ENCODE measurements around the gene MAB21L4. TPM values are rescaled to one million over a fixed set of nuclear protein-coding genes. Genes with fewer than 3 reads are reported as not detected.
A peak's percentile ranks its signal among the peaks of the same experiment; 100 is the strongest.

MAB21L4 gene
- total RNA-seq, 8 experiments from 2014 or later, result 0.08 to 0.38 (median 0.21) TPM; not detected in 4

GRCh38 chr2:240892925-240893324, 3.0 kb downstream of the MAB21L4 start:
- 100% methylated on average over 1 of the region's 12 CpGs; no CpG with 5 or more reads in 9 of the 10 experiments for WGBS, 10 experiments
- Histone ChIP-seq H3K4me3 (no peak overlapping the region), H3K4me1 (replicated peaks in 1 of 2) (no peaks in the 10 kb centered on the region), H3K27ac (no peak overlapping the region)
- in situ Hi-C loops (cut with MboI; ENCODE audit: low pct_unique_long_range_greater_than_20kb in 2 of 9, low sequenced_read_pairs in 9 of 9, unreplicated experiment in 9 of 9), result no loop called here
- no peak for ATAC-seq (replicated peaks in 6 of 8)

GRCh38 chr2:240892356-240892755, 3.6 kb downstream of the MAB21L4 start:
- in situ Hi-C loops (cut with MboI; ENCODE audit: low pct_unique_long_range_greater_than_20kb in 2 of 9, low sequenced_read_pairs in 9 of 9, unreplicated experiment in 9 of 9), result no loop called here
- H3K4me1 ChIP-seq (replicated peaks in 1 of 2), result no peaks in the 10 kb centered on the region
- whole genome bisulfite sequencing, 10 experiments, result no CpG with 5 or more reads among the region's 9 CpGs
- no peak overlapping the region for H3K27ac ChIP-seq
- ATAC-seq (replicated peaks in 6 of 8), result peak in 2 of 8 experiments; percentile 16 to 72
- H3K4me3 ChIP-seq, result no peak overlapping the region

- in situ Hi-C loops (cut with MboI; ENCODE audit: low pct_unique_long_range_greater_than_20kb in 2 of 9, low sequenced_read_pairs in 9 of 9, unreplicated experiment in 9 of 9), result no loop called here
- H3K4me3 ChIP-seq, result no peak overlapping the region
- WGBS, 10 experiments, result 74% methylated on average over 9 of the region's 20 CpGs; no CpG with 5 or more reads in 9 of the 10 experiments
- H3K4me1 ChIP-seq (replicated peaks in 1 of 2), result no peaks in the 10 kb centered on the region
- ATAC-seq (replicated peaks in 6 of 8), result no peak
- no peak overlapping the region for H3K27ac ChIP-seq
Observed at GRCh38 chr2:240891492-240892340, 4.2 kb downstream of the MAB21L4 start.

- in situ Hi-C loops (cut with MboI; ENCODE audit: low pct_unique_long_range_greater_than_20kb in 2 of 9, low sequenced_read_pairs in 9 of 9, unreplicated experiment in 9 of 9), result no loop called here
- H3K4me3 ChIP-seq, result no peak overlapping the region
- WGBS, 10 experiments, result 45 to 100% (median 85%) methylated on average over 1 to 4 of the region's 14 CpGs; no CpG with 5 or more reads in 6 of the 10 experiments
- H3K4me1 ChIP-seq (replicated peaks in 1 of 2), result no peaks in the 10 kb centered on the region
- ATAC-seq (replicated peaks in 6 of 8), result no peak
- H3K27ac ChIP-seq, result no peak overlapping the region
Observed at GRCh38 chr2:240890691-240891090, 5.3 kb downstream of the MAB21L4 start.

GRCh38 chr2:240889601-240890560, 6.1 kb downstream of the MAB21L4 start:
- 27 to 100% (median 94%) methylated on average over 2 to 6 of the region's 38 CpGs; no CpG with 5 or more reads in 4 of the 10 experiments for WGBS, 10 experiments
- ATAC-seq (replicated peaks in 6 of 8), result peak in 1 of 8 experiments; percentile 8
- no peak overlapping the region for H3K4me3 ChIP-seq
- in situ Hi-C loops (cut with MboI; ENCODE audit: low pct_unique_long_range_greater_than_20kb in 2 of 9, low sequenced_read_pairs in 9 of 9, unreplicated experiment in 9 of 9), result no loop called here
- H3K4me1 ChIP-seq (replicated peaks in 1 of 2), result no peaks in the 10 kb centered on the region
- H3K27ac ChIP-seq, result no peak overlapping the region

- WGBS, 10 experiments, result 62 to 100% (median 80%) methylated on average over 1 to 2 of the region's 11 CpGs; no CpG with 5 or more reads in 7 of the 10 experiments
- in situ Hi-C loops (cut with MboI; ENCODE audit: low pct_unique_long_range_greater_than_20kb in 2 of 9, low sequenced_read_pairs in 9 of 9, unreplicated experiment in 9 of 9), result no loop called here
- Histone ChIP-seq H3K4me3 (no peak overlapping the region), H3K4me1 (replicated peaks in 1 of 2) (no peaks in the 10 kb centered on the region), H3K27ac (no peak overlapping the region)
- peak in 3 of 8 experiments; percentile 17 to 61 (median 59) for ATAC-seq (replicated peaks in 6 of 8)
Observed at GRCh38 chr2:240888890-240889573, 6.9 kb downstream of the MAB21L4 start.

- peak in 3 of 8 experiments; percentile 21 to 44 (median 44) for ATAC-seq (replicated peaks in 6 of 8)
- Histone ChIP-seq H3K4me3 (no peak overlapping the region), H3K27ac (no peak overlapping the region), H3K4me1 (replicated peaks in 1 of 2) (no peaks in the 10 kb centered on the region)
- in situ Hi-C loops (cut with MboI; ENCODE audit: low pct_unique_long_range_greater_than_20kb in 2 of 9, low sequenced_read_pairs in 9 of 9, unreplicated experiment in 9 of 9), result no loop called here
- WGBS, 10 experiments, result 100% methylated on average over 1 of the region's 37 CpGs; no CpG with 5 or more reads in 9 of the 10 experiments
Observed at GRCh38 chr2:240888130-240888889, 7.6 kb downstream of the MAB21L4 start.

- 60 to 75% (median 70%) methylated on average over 1 to 3 of the region's 4 CpGs; no CpG with 5 or more reads in 7 of the 10 experiments for WGBS, 10 experiments
- no peak overlapping the region for H3K27ac ChIP-seq
- no peak overlapping the region for H3K4me3 ChIP-seq
- no peak for ATAC-seq (replicated peaks in 6 of 8)
- H3K4me1 ChIP-seq (replicated peaks in 1 of 2), result no peaks in the 10 kb centered on the region
- in situ Hi-C loops (cut with MboI; ENCODE audit: low pct_unique_long_range_greater_than_20kb in 2 of 9, low sequenced_read_pairs in 9 of 9, unreplicated experiment in 9 of 9), result no loop called here
Observed at GRCh38 chr2:240887631-240888030, 8.3 kb downstream of the MAB21L4 start.

- Histone ChIP-seq H3K27ac (no peak overlapping the region), H3K4me1 (replicated peaks in 1 of 2) (no peaks in the 10 kb centered on the region), H3K4me3 (no peak overlapping the region)
- peak in 1 of 8 experiments; percentile 18 for ATAC-seq (replicated peaks in 6 of 8)
- 7 to 80% (median 58%) methylated on average over 1 to 5 of the region's 18 CpGs; no CpG with 5 or more reads in 4 of the 10 experiments for WGBS, 10 experiments
- in situ Hi-C loops (cut with MboI; ENCODE audit: low pct_unique_long_range_greater_than_20kb in 2 of 9, low sequenced_read_pairs in 9 of 9, unreplicated experiment in 9 of 9), result no loop called here
Observed at GRCh38 chr2:240886678-240887609, 9.0 kb downstream of the MAB21L4 start.

- 40 to 100% (median 73%) methylated on average over 1 to 5 of the region's 5 CpGs; no CpG with 5 or more reads in 4 of the 10 experiments for WGBS, 10 experiments
- ATAC-seq (replicated peaks in 6 of 8), result no peak
- in situ Hi-C loops (cut with MboI; ENCODE audit: low pct_unique_long_range_greater_than_20kb in 2 of 9, low sequenced_read_pairs in 9 of 9, unreplicated experiment in 9 of 9), result no loop called here
- Histone ChIP-seq H3K4me3 (no peak overlapping the region), H3K27ac (no peak overlapping the region), H3K4me1 (replicated peaks in 1 of 2) (no peaks in the 10 kb centered on the region)
Observed at GRCh38 chr2:240886023-240886565, 9.9 kb downstream of the MAB21L4 start.

- in situ Hi-C loops (cut with MboI; ENCODE audit: low pct_unique_long_range_greater_than_20kb in 2 of 9, low sequenced_read_pairs in 9 of 9, unreplicated experiment in 9 of 9), result no loop called here
- WGBS, 10 experiments, result 0 to 33% methylated on average over 1 of the region's 1 CpG; no CpG with 5 or more reads in 8 of the 10 experiments
Observed at GRCh38 chr2:240885566-240885965, 10.4 kb downstream of the MAB21L4 start.

More at GRCh38 chr2:240885566-240885965, 10.4 kb downstream of the MAB21L4 start:
- H3K4me1 ChIP-seq (replicated peaks in 1 of 2), result no peaks in the 10 kb centered on the region
- H3K4me3 ChIP-seq, result no peak overlapping the region
- no peak for ATAC-seq (replicated peaks in 6 of 8)
- H3K27ac ChIP-seq, result no peak overlapping the region

Data from motor neuron (in vitro differentiated cells).